ENCODE results near the gene SSBP2.

- TF ChIP-seq, protein P1, sequence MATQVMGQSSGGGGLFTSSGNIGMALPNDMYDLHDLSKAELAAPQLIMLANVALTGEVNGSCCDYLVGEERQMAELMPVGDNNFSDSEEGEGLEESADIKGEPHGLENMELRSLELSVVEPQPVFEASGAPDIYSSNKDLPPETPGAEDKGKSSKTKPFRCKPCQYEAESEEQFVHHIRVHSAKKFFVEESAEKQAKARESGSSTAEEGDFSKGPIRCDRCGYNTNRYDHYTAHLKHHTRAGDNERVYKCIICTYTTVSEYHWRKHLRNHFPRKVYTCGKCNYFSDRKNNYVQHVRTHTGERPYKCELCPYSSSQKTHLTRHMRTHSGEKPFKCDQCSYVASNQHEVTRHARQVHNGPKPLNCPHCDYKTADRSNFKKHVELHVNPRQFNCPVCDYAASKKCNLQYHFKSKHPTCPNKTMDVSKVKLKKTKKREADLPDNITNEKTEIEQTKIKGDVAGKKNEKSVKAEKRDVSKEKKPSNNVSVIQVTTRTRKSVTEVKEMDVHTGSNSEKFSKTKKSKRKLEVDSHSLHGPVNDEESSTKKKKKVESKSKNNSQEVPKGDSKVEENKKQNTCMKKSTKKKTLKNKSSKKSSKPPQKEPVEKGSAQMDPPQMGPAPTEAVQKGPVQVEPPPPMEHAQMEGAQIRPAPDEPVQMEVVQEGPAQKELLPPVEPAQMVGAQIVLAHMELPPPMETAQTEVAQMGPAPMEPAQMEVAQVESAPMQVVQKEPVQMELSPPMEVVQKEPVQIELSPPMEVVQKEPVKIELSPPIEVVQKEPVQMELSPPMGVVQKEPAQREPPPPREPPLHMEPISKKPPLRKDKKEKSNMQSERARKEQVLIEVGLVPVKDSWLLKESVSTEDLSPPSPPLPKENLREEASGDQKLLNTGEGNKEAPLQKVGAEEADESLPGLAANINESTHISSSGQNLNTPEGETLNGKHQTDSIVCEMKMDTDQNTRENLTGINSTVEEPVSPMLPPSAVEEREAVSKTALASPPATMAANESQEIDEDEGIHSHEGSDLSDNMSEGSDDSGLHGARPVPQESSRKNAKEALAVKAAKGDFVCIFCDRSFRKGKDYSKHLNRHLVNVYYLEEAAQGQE (IDR thresholded peaks at IDR 0.05; ENCODE audit: low read depth) = no peak
- no peak for TF ChIP-seq MAX (IDR thresholded peaks at IDR 0.05)
- no peak for TF ChIP-seq EP300 (IDR thresholded peaks at IDR 0.05; ENCODE audit: borderline replicate concordance)
- TF ChIP-seq TAF1 (IDR thresholded peaks at IDR 0.05; ENCODE audit: low read depth) = no peak
- TF ChIP-seq TEAD4 (IDR thresholded peaks at IDR 0.05) = no peak
- TF ChIP-seq EGR1 (IDR thresholded peaks at IDR 0.05) = no peak
- TF ChIP-seq CREB1 (IDR thresholded peaks at IDR 0.05; ENCODE audit: low read depth) = no peak
- TF ChIP-seq, protein P2, sequence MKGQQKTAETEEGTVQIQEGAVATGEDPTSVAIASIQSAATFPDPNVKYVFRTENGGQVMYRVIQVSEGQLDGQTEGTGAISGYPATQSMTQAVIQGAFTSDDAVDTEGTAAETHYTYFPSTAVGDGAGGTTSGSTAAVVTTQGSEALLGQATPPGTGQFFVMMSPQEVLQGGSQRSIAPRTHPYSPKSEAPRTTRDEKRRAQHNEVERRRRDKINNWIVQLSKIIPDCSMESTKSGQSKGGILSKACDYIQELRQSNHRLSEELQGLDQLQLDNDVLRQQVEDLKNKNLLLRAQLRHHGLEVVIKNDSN (IDR thresholded peaks at IDR 0.05) = no peak
- no peak for TF ChIP-seq RAD21 (IDR thresholded peaks at IDR 0.05; ENCODE audit: low read depth)
- TF ChIP-seq TCF12 (IDR thresholded peaks at IDR 0.05; ENCODE audit: low read depth) = no peak
- no peak for TF ChIP-seq YY1 (IDR thresholded peaks at IDR 0.05; ENCODE audit: low read depth)
- no peak for TF ChIP-seq FOXM1 (IDR thresholded peaks at IDR 0.05; ENCODE audit: borderline replicate concordance, low read depth)
These were observed 120.9 kb downstream of the SSBP2 start for GRCh38 chr5:81629986-81630385.

All from Ishikawa (cell line).